Smooth muscle cell (in vitro differentiated cells): ENCODE measurements around the gene PKHD1. TPM values are rescaled to one million over a fixed set of nuclear protein-coding genes. Genes with fewer than 3 reads are reported as not detected.

ENCODE experiments used
- DNase-seq: peaks from one replicate; lab custom pipeline; 2025; ENCODE audit not compliant: unreplicated experiment; lab: John Stamatoyannopoulos, UW
- H2AFZ ChIP-seq: fragments of 200-600 bp; sonication (generic); 2 replicates; pipeline ENCODE4 v1.6.0; 2016; ENCODE audit warnings: antibody characterized with exemption, low read depth, mild to moderate bottlenecking
- H3F3A ChIP-seq: fragments of 200-600 bp; sonication (generic); 2 replicates; pipeline ENCODE4 v1.6.0; 2017; ENCODE audit warnings: antibody characterized with exemption, low read depth
- H3K27ac ChIP-seq: fragments of 200-600 bp; sonication (generic); 2 replicates; pipeline ENCODE4 v1.5.1; 2016; ENCODE audit warnings: low read depth, mild to moderate bottlenecking
- H3K27me3 ChIP-seq: fragments of 200-600 bp; sonication (generic); 2 replicates; pipeline ENCODE4 v1.6.1; 2016; ENCODE audit warnings: low read depth, mild to moderate bottlenecking
- H3K36me3 ChIP-seq: fragments of 200-600 bp; sonication (generic); 2 replicates; pipeline ENCODE4 v1.5.1; 2016; ENCODE audit warnings: low read depth
- H3K4me1 ChIP-seq: fragments of 200-600 bp; sonication (generic); 2 replicates; pipeline ENCODE4 v1.5.1; 2016; ENCODE audit warnings: low read depth
- H3K4me2 ChIP-seq: fragments of 200-600 bp; sonication (generic); 2 replicates; pipeline ENCODE4 v1.6.0; 2016; ENCODE audit warnings: mild to moderate bottlenecking
- H3K4me3 ChIP-seq: fragments of 200-600 bp; sonication (generic); 2 replicates; pipeline ENCODE4 v1.5.1; 2016; ENCODE audit warnings: mild to moderate bottlenecking
- H3K79me2 ChIP-seq: fragments of 200-600 bp; sonication (generic); 2 replicates; pipeline ENCODE4 v1.6.0; 2016; ENCODE audit warnings: low read depth, mild to moderate bottlenecking
- H3K9ac ChIP-seq: fragments of 200-600 bp; sonication (generic); 2 replicates; pipeline ENCODE4 v1.6.0; 2016; ENCODE audit warnings: low read depth
- H3K9me3 ChIP-seq: fragments of 200-600 bp; sonication (generic); replicated peaks from 2 replicates; pipeline ENCODE4 v1.5.1; 2016; ENCODE audit warnings: low read depth
- H4K20me1 ChIP-seq: fragments of 200-600 bp; sonication (generic); 2 replicates; pipeline ENCODE4 v1.6.0; 2016; ENCODE audit warnings: low read depth
- CTCF ChIP-seq: fragments of 200-600 bp; sonication (generic); IDR thresholded peaks from 2 replicates; pipeline ENCODE4 v1.5.1; 2017; ENCODE audit warnings: borderline replicate concordance, mild to moderate bottlenecking, antibody characterized with exemption; ENCODE audit not compliant: insufficient read depth, poor library complexity, severe bottlenecking
- polyA plus RNA-seq: library from polyadenylated mRNA; unstranded; fragments of >200 nt; fragmentation: Nextera tagmentation; extraction: Ambion mirVana; gene quantifications from 2 replicates; pipeline ENCODE4 v1.2.1, GENCODE V29; 2016
- small RNA-seq: library from RNA; depleted of rRNA; stranded (forward); fragments of <200 nt; gene quantifications from one replicate; pipeline ENCODE3, GENCODE V24; 2014
- total RNA-seq: library from RNA; depleted of rRNA; stranded (reverse); fragments of >200 nt; gene quantifications from 2 replicates; pipeline ENCODE4 v1.2.3, GENCODE V29; 2014

PKHD1 gene
- total and polyA plus RNA-seq, 2 experiments from 2014 or later: not detected

GRCh38 chr6:51565472-51565871 lies 521.9 kb downstream of the PKHD1 start:
- no peak for DNase-seq
- no peak for TF ChIP-seq CTCF
- H3K27ac ChIP-seq: no peak overlapping the region
- H3K9me3 ChIP-seq: no peaks in the 10 kb centered on the region
- H3K27me3 ChIP-seq: peaks cover 4% of the 10 kb centered on the region
- H3K4me1 ChIP-seq: peaks cover 7% of the 10 kb centered on the region
- H4K20me1 ChIP-seq: no peaks in the 10 kb centered on the region
- no peaks in the 10 kb centered on the region for H3F3A ChIP-seq
- H3K79me2 ChIP-seq: no peaks in the 10 kb centered on the region
- H3K4me2 ChIP-seq: no peak overlapping the region
- no peaks in the 10 kb centered on the region for H3K36me3 ChIP-seq
- H2AFZ ChIP-seq: no peak overlapping the region
- no peak overlapping the region for H3K9ac ChIP-seq
- no peak overlapping the region for H3K4me3 ChIP-seq

Small RNA genes within 50 kb of the gene (small RNA-seq; reads per million reads assigned to genes)
- not detected for gene RN7SL580P

Other genes starting within 250 kb of the PKHD1 start
- not detected in 2 replicates for gene IL17A, start 98.8 kb upstream of the PKHD1 start, total RNA-seq
- gene IL17A, start 98.8 kb upstream of the PKHD1 start, polyA plus RNA-seq: not detected in 2 replicates
- gene IL17F, start 156.9 kb upstream of the PKHD1 start, total RNA-seq: not detected in 2 replicates
- gene IL17F, start 156.9 kb upstream of the PKHD1 start, polyA plus RNA-seq: not detected in 2 replicates
- 30.6 and 32.2 TPM in 2 replicates for gene MCM3, start 197.1 kb upstream of the PKHD1 start, total RNA-seq
- gene MCM3, start 197.1 kb upstream of the PKHD1 start, polyA plus RNA-seq: 33.9 and 37.3 TPM in 2 replicates